K562 (cell line): ENCODE results near the gene RALB. TPM values are rescaled to one million over a fixed set of nuclear protein-coding genes. Genes with fewer than 3 reads are reported as not detected.

Source experiments
- ATF1 ChIP-seq, 2 experiments: fragments of 450-650 bp in 1 of 2; IDR thresholded peaks; 2 replicates each; pipeline ENCODE4 v1.6.1; 2016; ENCODE audit warnings: missing compliant biosample characterization in 1 of 2, missing genetic modification characterization in 1 of 2
- ATF7 ChIP-seq: fragments of 450-650 bp; IDR thresholded peaks from 2 replicates; pipeline ENCODE4 v1.7.1; 2014; ENCODE audit warnings: mild to moderate bottlenecking, moderate library complexity
- DPF2 ChIP-seq: fragments of 450-650 bp; IDR thresholded peaks from 2 replicates; pipeline ENCODE4 v1.6.1; 2016
- HDAC1 ChIP-seq, 2 experiments: fragments of 450-650 bp; IDR thresholded peaks; 2 replicates each; pipeline ENCODE4 v1.6.1; 2016 to 2017; ENCODE audit warnings: inconsistent platforms in 1 of 2, mild to moderate bottlenecking in 1 of 2, moderate library complexity in 1 of 2
- NCOA1 ChIP-seq: fragments of 450-650 bp; IDR thresholded peaks from 2 replicates; pipeline ENCODE4 v1.6.1; 2016; ENCODE audit warnings: low read depth
- PHF21A ChIP-seq: fragments of 450-650 bp; IDR thresholded peaks from 2 replicates; pipeline ENCODE4 v1.6.1; 2017; ENCODE audit warnings: low read depth, borderline replicate concordance
- RFX5 ChIP-seq: IDR thresholded peaks from 2 replicates; pipeline ENCODE4 v1.6.1; 2011; ENCODE audit warnings: low read depth, mild to moderate bottlenecking, improper control_type of control experiment, low read length
- SMAD4 ChIP-seq: fragments of 250-450 bp; sonication (Bioruptor Pico); conservative IDR thresholded peaks from 2 replicates; pipeline ENCODE4 v1.8.0; 2021; ENCODE audit warnings: inconsistent platforms, mild to moderate bottlenecking, moderate library complexity
- SOX6 ChIP-seq: fragments of 450-650 bp; IDR thresholded peaks from 2 replicates; pipeline ENCODE4 v1.6.1; 2014; ENCODE audit warnings: mild to moderate bottlenecking
- TEAD2 ChIP-seq: fragments of 450-650 bp; IDR thresholded peaks from 2 replicates; pipeline ENCODE4 v1.6.1; 2016; ENCODE audit warnings: missing genetic modification characterization, control low read depth, missing compliant biosample characterization
- ZNF165 ChIP-seq: fragments of 250-450 bp; sonication (Bioruptor Pico); IDR thresholded peaks from 2 replicates; pipeline ENCODE4 v1.4.0; 2020; ENCODE audit warnings: borderline replicate concordance
- ZNF175 ChIP-seq: fragments of 200-800 bp; sonication (Bioruptor generic); IDR thresholded peaks from 2 replicates; pipeline ENCODE4 v1.6.1; 2016; ENCODE audit warnings: low read depth, mild to moderate bottlenecking, missing genetic modification characterization, missing compliant biosample characterization
- ZZZ3 ChIP-seq: fragments of 450-650 bp; IDR thresholded peaks from 2 replicates; pipeline ENCODE4 v1.6.1; 2016; ENCODE audit warnings: antibody characterized with exemption, mild to moderate bottlenecking, moderate library complexity
- polyA plus RNA-seq, 8 experiments: library from polyadenylated mRNA; depleted of rRNA in 4 of 8; stranded (reverse) in 5 of 8; unstranded in 3 of 8; fragments of >200 nt; fragmentation: Nextera tagmentation in 2 of 8; fragmentation: Illumina TruSeq in 1 of 8; extraction: Ambion mirVana in 2 of 8; extraction: Trizol in 1 of 8; gene quantifications; 2 replicates each; pipeline versions ENCODE4 v1.2.1 to v1.2.3, GENCODE V29; 2011 to 2014; ENCODE audit warnings: inconsistent platforms in 1 of 8, missing spikeins in 1 of 8
- total RNA-seq, 7 experiments: library from RNA; depleted of rRNA in 6 of 7; stranded (reverse); fragments of >200 nt in 6 of 7; fragmentation: Illumina TruSeq in 2 of 7; extraction: Trizol in 2 of 7; gene quantifications; 2 replicates each; pipeline versions ENCODE4 v1.2.1 to v1.2.3, GENCODE V29; 2011 to 2021; ENCODE audit warnings: low replicate concordance in 1 of 7
- TF ChIP-seq, protein P1 (sequence below), 2 experiments: fragments of 450-650 bp; conservative IDR thresholded peaks; 2 replicates each; pipeline ENCODE4 v1.6.1; 2017; ENCODE audit warnings: mild to moderate bottlenecking in 2 of 2, moderate library complexity in 2 of 2
- TF ChIP-seq, protein P2 (sequence below): fragments of 450-650 bp; IDR thresholded peaks from 2 replicates; pipeline ENCODE4 v1.6.1; 2016; ENCODE audit warnings: missing biosample characterization, missing genetic modification characterization
- TF ChIP-seq, protein P3 (sequence below): fragments of 250-450 bp; sonication (Bioruptor Pico); IDR thresholded peaks from 2 replicates; pipeline ENCODE4 v1.4.0; 2020; ENCODE audit warnings: mild to moderate bottlenecking, moderate library complexity

The RALB gene
- total and polyA plus RNA-seq, 9 of the 15 experiments (the other 6 are each of a cell fraction or from before 2014, with no cell fraction given) = 14.8 to 65.6 (median 38.4) TPM

DNA sequence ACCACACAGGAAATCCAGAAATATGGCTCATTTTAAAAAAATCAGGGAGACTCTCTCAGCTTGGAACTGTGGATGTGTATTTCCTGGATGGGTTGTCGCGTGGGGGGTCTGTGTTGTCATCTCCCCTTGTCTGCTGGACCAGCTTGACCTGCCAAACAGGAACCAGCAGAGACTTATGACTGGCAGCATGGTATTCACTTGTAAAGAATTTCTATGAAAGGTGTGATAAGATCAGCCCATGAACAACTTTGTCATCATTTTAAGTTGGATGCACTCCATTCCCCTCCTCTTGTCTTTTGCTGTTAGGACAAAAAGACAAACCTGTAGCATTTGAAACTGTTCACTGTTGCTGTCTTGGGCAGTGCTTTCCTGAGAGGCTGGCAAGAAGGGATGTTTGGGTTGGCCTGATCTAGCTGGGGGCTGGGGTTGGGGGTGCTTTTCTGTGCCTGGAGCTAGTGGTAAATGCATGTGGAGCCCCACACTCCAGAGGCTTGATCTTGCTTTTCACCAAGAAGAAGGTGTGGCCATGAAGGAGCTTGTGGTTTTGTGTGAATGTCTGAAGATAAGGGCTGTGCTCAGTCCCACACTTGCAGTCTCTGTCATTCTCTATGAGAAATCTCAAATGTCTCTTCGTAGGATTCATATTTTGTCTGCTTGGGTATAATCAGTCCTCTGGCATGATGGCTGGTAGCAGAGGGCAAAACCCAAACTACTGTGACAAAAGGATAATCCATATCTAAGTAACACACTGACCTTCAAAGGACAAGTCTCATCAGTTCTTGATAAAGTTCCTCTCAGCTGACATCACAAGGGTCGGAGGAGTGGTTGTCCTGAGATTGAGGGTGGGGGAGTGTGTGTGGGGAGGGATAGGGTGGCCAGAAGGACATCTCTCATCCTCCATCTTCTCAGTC lies 39.0 kb downstream of the RALB start (continued):
- TF ChIP-seq, protein P1, sequence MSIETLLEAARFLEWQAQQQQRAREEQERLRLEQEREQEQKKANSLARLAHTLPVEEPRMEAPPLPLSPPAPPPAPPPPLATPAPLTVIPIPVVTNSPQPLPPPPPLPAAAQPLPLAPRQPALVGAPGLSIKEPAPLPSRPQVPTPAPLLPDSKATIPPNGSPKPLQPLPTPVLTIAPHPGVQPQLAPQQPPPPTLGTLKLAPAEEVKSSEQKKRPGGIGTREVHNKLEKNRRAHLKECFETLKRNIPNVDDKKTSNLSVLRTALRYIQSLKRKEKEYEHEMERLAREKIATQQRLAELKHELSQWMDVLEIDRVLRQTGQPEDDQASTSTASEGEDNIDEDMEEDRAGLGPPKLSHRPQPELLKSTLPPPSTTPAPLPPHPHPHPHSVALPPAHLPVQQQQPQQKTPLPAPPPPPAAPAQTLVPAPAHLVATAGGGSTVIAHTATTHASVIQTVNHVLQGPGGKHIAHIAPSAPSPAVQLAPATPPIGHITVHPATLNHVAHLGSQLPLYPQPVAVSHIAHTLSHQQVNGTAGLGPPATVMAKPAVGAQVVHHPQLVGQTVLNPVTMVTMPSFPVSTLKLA (conservative IDR thresholded peaks at IDR 0.05) = peak in 1 of 2 experiments; percentile 56; a peak in 2 of 4 replicates
- TF ChIP-seq ZNF165 (CRISPR knock-in tag) (no peak), ZZZ3 (no peak), HDAC1 (IDR thresholded peaks at IDR 0.05) (peak; percentile 36 to 96; a peak in 2 of 4 replicates), SOX6 (peak; percentile 39), RFX5 (no peak), TEAD2 (tag) (no peak; the same call in 1 of the 2 replicates), DPF2 (peak; percentile 77), PHF21A (peak; percentile 47; the same call in 1 of the 2 replicates), ATF1 (CRISPR knock-in tag; IDR thresholded peaks at IDR 0.05) (no peak), ATF1 (tag; IDR thresholded peaks at IDR 0.05) (peak; percentile 65), NCOA1 (0 out of 2 replicates have a peak, but pooled peaks have one; percentile 9), ZNF175 (CRISPR knock-in tag) (no peak), SMAD4 (CRISPR knock-in tag) (peak; percentile 89), ATF7 (peak; percentile 50; the same call in 1 of the 2 replicates)
- TF ChIP-seq, protein P2, sequence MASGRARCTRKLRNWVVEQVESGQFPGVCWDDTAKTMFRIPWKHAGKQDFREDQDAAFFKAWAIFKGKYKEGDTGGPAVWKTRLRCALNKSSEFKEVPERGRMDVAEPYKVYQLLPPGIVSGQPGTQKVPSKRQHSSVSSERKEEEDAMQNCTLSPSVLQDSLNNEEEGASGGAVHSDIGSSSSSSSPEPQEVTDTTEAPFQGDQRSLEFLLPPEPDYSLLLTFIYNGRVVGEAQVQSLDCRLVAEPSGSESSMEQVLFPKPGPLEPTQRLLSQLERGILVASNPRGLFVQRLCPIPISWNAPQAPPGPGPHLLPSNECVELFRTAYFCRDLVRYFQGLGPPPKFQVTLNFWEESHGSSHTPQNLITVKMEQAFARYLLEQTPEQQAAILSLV (tag) = no peak
- TF ChIP-seq, protein P3, sequence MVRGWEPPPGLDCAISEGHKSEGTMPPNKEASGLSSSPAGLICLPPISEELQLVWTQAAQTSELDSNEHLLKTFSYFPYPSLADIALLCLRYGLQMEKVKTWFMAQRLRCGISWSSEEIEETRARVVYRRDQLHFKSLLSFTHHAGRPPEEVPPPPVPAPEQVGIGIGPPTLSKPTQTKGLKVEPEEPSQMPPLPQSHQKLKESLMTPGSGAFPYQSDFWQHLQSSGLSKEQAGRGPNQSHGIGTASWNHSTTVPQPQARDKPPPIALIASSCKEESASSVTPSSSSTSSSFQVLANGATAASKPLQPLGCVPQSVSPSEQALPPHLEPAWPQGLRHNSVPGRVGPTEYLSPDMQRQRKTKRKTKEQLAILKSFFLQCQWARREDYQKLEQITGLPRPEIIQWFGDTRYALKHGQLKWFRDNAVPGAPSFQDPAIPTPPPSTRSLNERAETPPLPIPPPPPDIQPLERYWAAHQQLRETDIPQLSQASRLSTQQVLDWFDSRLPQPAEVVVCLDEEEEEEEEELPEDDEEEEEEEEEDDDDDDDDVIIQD (CRISPR knock-in tag) = no peak
